SU-DHL-6 (cell line): ENCODE data around the gene SFI1.

Source experiments
- H2AFZ ChIP-seq: fragments of 200-600 bp; sonication (generic); 2 replicates; pipeline ENCODE4 v1.6.1; 2014; ENCODE audit warnings: low read depth, mild to moderate bottlenecking, moderate library complexity, mixed read lengths, antibody characterized with exemption, low read length; ENCODE audit not compliant: severe bottlenecking
- H3F3A ChIP-seq: fragments of 200-600 bp; shearing (Covaris generic); 2 replicates; pipeline ENCODE4 v1.6.0; 2016; ENCODE audit warnings: antibody characterized with exemption, mild to moderate bottlenecking; ENCODE audit not compliant: insufficient read depth
- H3K27ac ChIP-seq: fragments of 200-600 bp; sonication (generic); 2 replicates; pipeline ENCODE4 v1.5.1; 2016; ENCODE audit warnings: low read depth, mild to moderate bottlenecking, low read length, moderate library complexity, mixed read lengths
- H3K27me3 ChIP-seq: fragments of 200-600 bp; sonication (generic), shearing (Covaris generic); 2 replicates; pipeline ENCODE4 v1.6.0; 2014; ENCODE audit warnings: mild to moderate bottlenecking, low read length
- H3K36me3 ChIP-seq: fragments of 200-600 bp; sonication (generic); 2 replicates; pipeline ENCODE4 v1.6.1; 2014; ENCODE audit warnings: mild to moderate bottlenecking, low read length, mixed read lengths
- H3K4me2 ChIP-seq: fragments of 300-600, 200-600 bp; shearing (Covaris generic), sonication (generic); 2 replicates; pipeline ENCODE4 v1.6.0; 2014; ENCODE audit warnings: low read length, low read depth, mild to moderate bottlenecking; ENCODE audit not compliant: poor library complexity, severe bottlenecking
- H3K4me3 ChIP-seq: fragments of 200-600 bp; sonication (generic); 2 replicates; pipeline ENCODE4 v1.5.1; 2014; ENCODE audit warnings: antibody characterized with exemption, low read length, mild to moderate bottlenecking, mixed read lengths; ENCODE audit not compliant: insufficient read depth, poor library complexity, severe bottlenecking
- H3K79me2 ChIP-seq: fragments of 200-600 bp; sonication (generic); 2 replicates; pipeline ENCODE4 v1.6.1; 2014; ENCODE audit warnings: mild to moderate bottlenecking, low read length, moderate library complexity; ENCODE audit not compliant: insufficient read depth
- H3K9ac ChIP-seq: fragments of 200-600 bp; sonication (generic); 2 replicates; pipeline ENCODE4 v1.7.0; 2014; ENCODE audit warnings: mild to moderate bottlenecking, low read length
- H3K9me2 ChIP-seq: fragments of 200-600 bp; sonication (generic); replicated peaks from 2 replicates; pipeline ENCODE4 v1.6.1; 2014; ENCODE audit warnings: low read length; ENCODE audit not compliant: insufficient read depth
- H3K9me3 ChIP-seq: fragments of 200-600 bp; sonication (generic); 2 replicates; pipeline ENCODE4 v1.6.1; 2014; ENCODE audit warnings: low read length, mixed read lengths; ENCODE audit not compliant: insufficient read depth
- H4K20me1 ChIP-seq: fragments of 200-600 bp; sonication (generic); 2 replicates; pipeline ENCODE4 v1.6.1; 2014; ENCODE audit warnings: low read depth, mild to moderate bottlenecking, antibody characterized with exemption, low read length, moderate library complexity, mixed read lengths
- CTCF ChIP-seq: fragments of 200-600 bp; sonication (generic); IDR thresholded peaks from one replicate; pipeline ENCODE4 v1.5.1; 2017; ENCODE audit warnings: antibody characterized with exemption, mild to moderate bottlenecking, low read length, moderate library complexity; ENCODE audit not compliant: insufficient read depth, poor library complexity, severe bottlenecking
- EZH2phosphoT487 ChIP-seq: fragments of 200-600 bp; sonication (generic), shearing (Covaris generic); conservative IDR thresholded peaks from 2 replicates; pipeline ENCODE4 v1.6.1; 2018; ENCODE audit warnings: mild to moderate bottlenecking, antibody characterized with exemption, low read length, moderate library complexity, mixed read lengths

Gene SFI1

DNA sequence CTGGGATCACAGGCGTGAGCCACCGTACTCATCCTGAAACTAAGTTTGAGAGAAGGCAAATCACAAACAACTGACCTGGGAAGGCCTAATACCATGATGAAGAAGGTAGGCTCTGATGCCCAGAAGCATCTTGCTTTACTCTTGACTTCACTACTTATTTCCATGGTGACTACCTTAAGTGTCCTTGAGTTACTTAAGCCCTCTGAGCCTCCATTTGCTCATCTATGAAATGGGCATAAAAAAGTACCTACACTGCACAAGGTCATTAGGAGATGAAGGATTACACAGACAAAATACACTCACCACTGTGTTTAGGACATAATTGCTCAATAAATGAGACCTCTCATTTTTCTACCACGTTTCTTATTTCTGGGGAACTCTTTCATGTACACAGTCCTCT lies 34.6 kb upstream of the SFI1 start:
- TF ChIP-seq EZH2phosphoT487 (no peak), CTCF (no peak)
- H3K9me3 ChIP-seq: no peaks in the 10 kb centered on the region
- no peaks in the 10 kb centered on the region; the same call in 1 of the 2 replicates for H3K79me2 ChIP-seq
- no peak overlapping the region for H3K9ac ChIP-seq
- H3F3A ChIP-seq: no peaks in the 10 kb centered on the region
- no peak overlapping the region for H2AFZ ChIP-seq
- no peak overlapping the region for H3K27ac ChIP-seq
- H3K4me2 ChIP-seq: no peak overlapping the region
- no peaks in the 10 kb centered on the region for H3K27me3 ChIP-seq
- H3K36me3 ChIP-seq: peaks cover 24% of the 10 kb centered on the region; the same call in 1 of the 2 replicates
- no peak overlapping the region for H3K4me3 ChIP-seq
- H4K20me1 ChIP-seq: no peaks in the 10 kb centered on the region
- no peaks in the 10 kb centered on the region for H3K9me2 ChIP-seq

GRCh38 chr22:31465307-31465706 lies 31.0 kb upstream of the SFI1 start:
- Histone ChIP-seq H3K9ac (no peak overlapping the region), H2AFZ (no peak overlapping the region), H3K4me3 (no peak overlapping the region), H4K20me1 (no peaks in the 10 kb centered on the region), H3K36me3 (peaks cover 13% of the 10 kb centered on the region; the same call in 1 of the 2 replicates), H3K4me2 (no peak overlapping the region), H3K79me2 (no peaks in the 10 kb centered on the region; the same call in 1 of the 2 replicates), H3K27ac (no peak overlapping the region), H3K9me2 (no peaks in the 10 kb centered on the region), H3K9me3 (no peaks in the 10 kb centered on the region), H3K27me3 (no peaks in the 10 kb centered on the region), H3F3A (no peaks in the 10 kb centered on the region)
- no peak for TF ChIP-seq CTCF
- no peak for TF ChIP-seq EZH2phosphoT487

DNA sequence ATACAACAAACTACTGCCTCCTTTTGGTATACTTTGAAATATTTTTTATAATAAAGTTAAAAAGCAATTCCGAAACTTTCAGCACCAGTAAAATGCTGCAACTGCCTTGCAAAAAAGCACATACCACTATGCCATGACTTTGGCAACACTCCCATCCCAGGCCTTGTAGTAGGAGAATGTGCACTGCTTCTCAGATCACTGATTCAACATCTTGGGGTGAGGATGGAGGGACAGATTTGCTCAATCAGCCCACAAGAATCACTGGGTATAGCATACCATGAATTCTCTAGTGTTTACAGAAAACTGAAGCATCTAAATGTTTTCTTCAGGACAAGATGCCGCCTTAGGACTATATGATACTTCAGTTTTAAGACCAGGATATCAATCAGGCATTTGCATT lies 21.6 kb upstream of the SFI1 start:
- H3K9me2 ChIP-seq: no peaks in the 10 kb centered on the region
- no peaks in the 10 kb centered on the region for H3K9me3 ChIP-seq
- H3K4me3 ChIP-seq: no peak overlapping the region
- no peaks in the 10 kb centered on the region for H3K27me3 ChIP-seq
- no peak overlapping the region for H3K4me2 ChIP-seq
- H2AFZ ChIP-seq: no peak overlapping the region
- peaks cover 6% of the 10 kb centered on the region; the same call in 1 of the 2 replicates for H3K36me3 ChIP-seq
- no peak overlapping the region for H3K27ac ChIP-seq
- peaks cover 7% of the 10 kb centered on the region; the same call in 1 of the 2 replicates for H3F3A ChIP-seq
- no peak overlapping the region for H3K9ac ChIP-seq
- TF ChIP-seq CTCF (no peak), EZH2phosphoT487 (no peak)
- H3K79me2 ChIP-seq: peaks cover 54% of the 10 kb centered on the region
- no peaks in the 10 kb centered on the region for H4K20me1 ChIP-seq
